SK-N-SH treated with all-trans-retinoic acid at 6 μM for 48 hours (cell line): ENCODE data around the gene C11orf21.

Experiments
- BACH2 ChIP-seq: fragments of 250-450 bp; sonication (Bioruptor Pico); IDR thresholded peaks from 2 replicates; pipeline ENCODE4 v1.9.0; 2021; ENCODE audit warnings: mild to moderate bottlenecking, borderline replicate concordance
- ISL1 ChIP-seq: fragments of 250-450 bp; sonication (Bioruptor Pico); IDR thresholded peaks from 2 replicates; pipeline ENCODE4 v2.1.2; 2022; ENCODE audit warnings: mild to moderate bottlenecking, moderate library complexity
- RARB ChIP-seq: fragments of 250-450 bp; sonication (Bioruptor Pico); IDR thresholded peaks from 2 replicates; pipeline ENCODE4 v1.8.0; 2021; ENCODE audit warnings: mild to moderate bottlenecking, moderate library complexity
- TCF4 ChIP-seq: fragments of 250-450 bp; sonication (Bioruptor Pico); IDR thresholded peaks from 2 replicates; pipeline ENCODE4 v1.8.0; 2021; ENCODE audit warnings: mild to moderate bottlenecking, moderate library complexity, borderline replicate concordance
- TOX ChIP-seq: fragments of 250-450 bp; sonication (Bioruptor Pico); IDR thresholded peaks from 2 replicates; pipeline ENCODE4 v1.8.0; 2021; ENCODE audit warnings: mild to moderate bottlenecking, moderate library complexity, borderline replicate concordance
- ZC3H10 ChIP-seq: fragments of 250-450 bp; sonication (Bioruptor Pico); IDR thresholded peaks from 2 replicates; pipeline ENCODE4 v1.5.1; 2021; ENCODE audit warnings: mild to moderate bottlenecking, moderate library complexity
- ZFP3 ChIP-seq: fragments of 250-450 bp; sonication (Bioruptor Pico); IDR thresholded peaks from 2 replicates; pipeline ENCODE4 v1.5.0; 2020; ENCODE audit warnings: mild to moderate bottlenecking, moderate library complexity
- ZNF565 ChIP-seq: fragments of 450-650 bp; formaldehyde crosslinking; conservative IDR thresholded peaks from 2 replicates; pipeline ENCODE4 v1.5.0; 2020; ENCODE audit warnings: low read depth, mild to moderate bottlenecking, moderate library complexity
- ZNF8 ChIP-seq: fragments of 450-650 bp; formaldehyde crosslinking; IDR thresholded peaks from 2 replicates; pipeline ENCODE4 v1.5.0; 2020; ENCODE audit warnings: mild to moderate bottlenecking, moderate library complexity
- TF ChIP-seq, protein P1 (sequence below): fragments of 250-450 bp; sonication (Bioruptor Pico); IDR thresholded peaks from 2 replicates; pipeline ENCODE4 v1.5.0; 2020; ENCODE audit warnings: mild to moderate bottlenecking, moderate library complexity
- TF ChIP-seq, protein P2 (sequence below): fragments of 250-450 bp; sonication (Bioruptor Pico); IDR thresholded peaks from 2 replicates; pipeline ENCODE4 v1.5.1; 2020; ENCODE audit warnings: low read depth, mild to moderate bottlenecking, moderate library complexity
- TF ChIP-seq, protein P3 (sequence below): fragments of 250-450 bp; sonication (Bioruptor Pico); IDR thresholded peaks from 2 replicates; pipeline ENCODE4 v1.8.0; 2020; ENCODE audit warnings: mild to moderate bottlenecking, moderate library complexity, borderline replicate concordance
- TF ChIP-seq, protein P4 (sequence below): fragments of 250-450 bp; sonication (Bioruptor Pico); IDR thresholded peaks from 2 replicates; pipeline ENCODE4 v1.8.0; 2021; ENCODE audit warnings: low read depth, mild to moderate bottlenecking, moderate library complexity, borderline replicate concordance

DNA sequence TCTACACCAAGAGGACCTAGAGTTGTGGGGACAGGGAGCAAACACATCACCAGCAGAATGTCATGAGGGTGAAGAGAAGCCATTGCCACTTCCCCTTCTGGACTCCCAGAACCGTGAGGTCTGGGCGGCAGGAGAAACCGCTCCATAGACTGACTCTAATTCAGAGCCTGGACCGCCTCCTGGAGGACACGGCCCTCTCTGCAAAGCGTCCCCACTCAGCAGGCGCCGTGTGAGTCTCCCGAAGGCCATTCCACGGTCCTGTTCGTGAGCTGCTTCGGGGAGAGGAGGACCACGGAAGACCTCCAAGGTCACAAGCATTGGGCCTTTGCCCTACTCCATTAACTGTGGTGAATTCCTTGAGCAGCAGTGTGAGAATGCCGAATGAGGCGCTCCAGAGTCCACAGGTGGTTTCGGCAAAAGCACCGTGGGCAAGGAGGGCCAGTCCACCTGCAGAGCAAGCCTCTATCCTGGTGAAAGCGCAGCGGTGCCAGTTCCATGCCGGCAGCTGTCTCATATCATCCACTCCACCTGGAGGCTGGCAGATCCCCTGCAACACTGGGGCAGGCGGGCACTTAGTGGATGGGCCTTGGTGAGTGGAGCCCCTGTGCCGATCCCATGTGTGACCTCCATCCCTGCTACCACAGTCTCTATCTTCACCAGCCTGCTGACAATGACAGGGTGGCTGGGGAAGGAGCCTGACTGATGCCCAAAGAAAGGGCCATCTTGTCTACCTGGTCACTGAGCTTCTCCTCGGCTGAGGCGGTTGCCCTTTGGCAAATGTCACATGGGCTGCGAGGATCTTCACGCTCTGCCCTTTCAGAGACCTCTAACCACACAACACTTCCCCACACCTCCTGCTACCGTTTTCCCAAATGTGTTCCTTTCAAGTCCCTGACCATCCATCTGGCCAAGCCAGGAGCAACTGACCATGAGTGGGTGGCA lies 7.5 kb downstream of the C11orf21 start:
- TF ChIP-seq RARB (CRISPR knock-in tag) (no peak), TOX (CRISPR knock-in tag) (no peak), ZNF565 (no peak), ZC3H10 (CRISPR knock-in tag) (no peak), BACH2 (CRISPR knock-in tag) (no peak), ZFP3 (CRISPR knock-in tag) (no peak), ISL1 (CRISPR knock-in tag) (no peak), ZNF8 (CRISPR knock-in tag) (no peak), TCF4 (CRISPR knock-in tag) (no peak)
- TF ChIP-seq, protein P1, sequence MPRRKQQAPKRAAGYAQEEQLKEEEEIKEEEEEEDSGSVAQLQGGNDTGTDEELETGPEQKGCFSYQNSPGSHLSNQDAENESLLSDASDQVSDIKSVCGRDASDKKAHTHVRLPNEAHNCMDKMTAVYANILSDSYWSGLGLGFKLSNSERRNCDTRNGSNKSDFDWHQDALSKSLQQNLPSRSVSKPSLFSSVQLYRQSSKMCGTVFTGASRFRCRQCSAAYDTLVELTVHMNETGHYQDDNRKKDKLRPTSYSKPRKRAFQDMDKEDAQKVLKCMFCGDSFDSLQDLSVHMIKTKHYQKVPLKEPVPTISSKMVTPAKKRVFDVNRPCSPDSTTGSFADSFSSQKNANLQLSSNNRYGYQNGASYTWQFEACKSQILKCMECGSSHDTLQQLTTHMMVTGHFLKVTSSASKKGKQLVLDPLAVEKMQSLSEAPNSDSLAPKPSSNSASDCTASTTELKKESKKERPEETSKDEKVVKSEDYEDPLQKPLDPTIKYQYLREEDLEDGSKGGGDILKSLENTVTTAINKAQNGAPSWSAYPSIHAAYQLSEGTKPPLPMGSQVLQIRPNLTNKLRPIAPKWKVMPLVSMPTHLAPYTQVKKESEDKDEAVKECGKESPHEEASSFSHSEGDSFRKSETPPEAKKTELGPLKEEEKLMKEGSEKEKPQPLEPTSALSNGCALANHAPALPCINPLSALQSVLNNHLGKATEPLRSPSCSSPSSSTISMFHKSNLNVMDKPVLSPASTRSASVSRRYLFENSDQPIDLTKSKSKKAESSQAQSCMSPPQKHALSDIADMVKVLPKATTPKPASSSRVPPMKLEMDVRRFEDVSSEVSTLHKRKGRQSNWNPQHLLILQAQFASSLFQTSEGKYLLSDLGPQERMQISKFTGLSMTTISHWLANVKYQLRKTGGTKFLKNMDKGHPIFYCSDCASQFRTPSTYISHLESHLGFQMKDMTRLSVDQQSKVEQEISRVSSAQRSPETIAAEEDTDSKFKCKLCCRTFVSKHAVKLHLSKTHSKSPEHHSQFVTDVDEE (CRISPR knock-in tag) = no peak
- TF ChIP-seq, protein P2, sequence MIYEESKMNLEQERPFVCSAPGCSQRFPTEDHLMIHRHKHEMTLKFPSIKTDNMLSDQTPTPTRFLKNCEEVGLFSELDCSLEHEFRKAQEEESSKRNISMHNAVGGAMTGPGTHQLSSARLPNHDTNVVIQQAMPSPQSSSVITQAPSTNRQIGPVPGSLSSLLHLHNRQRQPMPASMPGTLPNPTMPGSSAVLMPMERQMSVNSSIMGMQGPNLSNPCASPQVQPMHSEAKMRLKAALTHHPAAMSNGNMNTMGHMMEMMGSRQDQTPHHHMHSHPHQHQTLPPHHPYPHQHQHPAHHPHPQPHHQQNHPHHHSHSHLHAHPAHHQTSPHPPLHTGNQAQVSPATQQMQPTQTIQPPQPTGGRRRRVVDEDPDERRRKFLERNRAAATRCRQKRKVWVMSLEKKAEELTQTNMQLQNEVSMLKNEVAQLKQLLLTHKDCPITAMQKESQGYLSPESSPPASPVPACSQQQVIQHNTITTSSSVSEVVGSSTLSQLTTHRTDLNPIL (CRISPR knock-in tag) = no peak
- TF ChIP-seq, protein P3, sequence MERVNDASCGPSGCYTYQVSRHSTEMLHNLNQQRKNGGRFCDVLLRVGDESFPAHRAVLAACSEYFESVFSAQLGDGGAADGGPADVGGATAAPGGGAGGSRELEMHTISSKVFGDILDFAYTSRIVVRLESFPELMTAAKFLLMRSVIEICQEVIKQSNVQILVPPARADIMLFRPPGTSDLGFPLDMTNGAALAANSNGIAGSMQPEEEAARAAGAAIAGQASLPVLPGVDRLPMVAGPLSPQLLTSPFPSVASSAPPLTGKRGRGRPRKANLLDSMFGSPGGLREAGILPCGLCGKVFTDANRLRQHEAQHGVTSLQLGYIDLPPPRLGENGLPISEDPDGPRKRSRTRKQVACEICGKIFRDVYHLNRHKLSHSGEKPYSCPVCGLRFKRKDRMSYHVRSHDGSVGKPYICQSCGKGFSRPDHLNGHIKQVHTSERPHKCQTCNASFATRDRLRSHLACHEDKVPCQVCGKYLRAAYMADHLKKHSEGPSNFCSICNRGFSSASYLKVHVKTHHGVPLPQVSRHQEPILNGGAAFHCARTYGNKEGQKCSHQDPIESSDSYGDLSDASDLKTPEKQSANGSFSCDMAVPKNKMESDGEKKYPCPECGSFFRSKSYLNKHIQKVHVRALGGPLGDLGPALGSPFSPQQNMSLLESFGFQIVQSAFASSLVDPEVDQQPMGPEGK = no peak
- TF ChIP-seq, protein P4, sequence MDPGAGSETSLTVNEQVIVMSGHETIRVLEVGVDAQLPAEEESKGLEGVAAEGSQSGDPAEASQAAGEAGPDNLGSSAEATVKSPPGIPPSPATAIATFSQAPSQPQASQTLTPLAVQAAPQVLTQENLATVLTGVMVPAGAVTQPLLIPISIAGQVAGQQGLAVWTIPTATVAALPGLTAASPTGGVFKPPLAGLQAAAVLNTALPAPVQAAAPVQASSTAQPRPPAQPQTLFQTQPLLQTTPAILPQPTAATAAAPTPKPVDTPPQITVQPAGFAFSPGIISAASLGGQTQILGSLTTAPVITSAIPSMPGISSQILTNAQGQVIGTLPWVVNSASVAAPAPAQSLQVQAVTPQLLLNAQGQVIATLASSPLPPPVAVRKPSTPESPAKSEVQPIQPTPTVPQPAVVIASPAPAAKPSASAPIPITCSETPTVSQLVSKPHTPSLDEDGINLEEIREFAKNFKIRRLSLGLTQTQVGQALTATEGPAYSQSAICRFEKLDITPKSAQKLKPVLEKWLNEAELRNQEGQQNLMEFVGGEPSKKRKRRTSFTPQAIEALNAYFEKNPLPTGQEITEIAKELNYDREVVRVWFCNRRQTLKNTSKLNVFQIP (CRISPR knock-in tag) = no peak
